HG02840 (cell line): ENCODE results near the gene SH3BP5L.

Experiments
- ATAC-seq: cut with Tn5 transposase; IDR thresholded peaks from one replicate; pipeline ENCODE4 v1.9.1; 2021; ENCODE audit warnings: mild to moderate bottlenecking, moderate library complexity, moderate number of reproducible peaks; ENCODE audit not compliant: unreplicated experiment, low FRiP score

The SH3BP5L gene

GRCh38 chr1:248852481-248853405 lies 27.0 kb upstream of the SH3BP5L start:
- no peak for ATAC-seq

GRCh38 chr1:248851390-248851789 lies 25.7 kb upstream of the SH3BP5L start:
- no peak for ATAC-seq

- ATAC-seq: no peak
Measured at GRCh38 chr1:248850536-248851251, 25.0 kb upstream of the SH3BP5L start.

- no peak for ATAC-seq
Measured at GRCh38 chr1:248850124-248850523, 24.4 kb upstream of the SH3BP5L start.

- ATAC-seq: no peak
Measured at GRCh38 chr1:248849637-248850036, 23.9 kb upstream of the SH3BP5L start.

- ATAC-seq: no peak
Measured at GRCh38 chr1:248849152-248849551, 23.4 kb upstream of the SH3BP5L start.

- no peak for ATAC-seq
Measured at GRCh38 chr1:248848602-248849001, 22.9 kb upstream of the SH3BP5L start.

GRCh38 chr1:248847956-248848561 lies 22.3 kb upstream of the SH3BP5L start:
- ATAC-seq: no peak

- no peak for ATAC-seq
Measured at GRCh38 chr1:248847181-248847955, 21.7 kb upstream of the SH3BP5L start.

- no peak for ATAC-seq
Measured at GRCh38 chr1:248844526-248844925, 18.8 kb upstream of the SH3BP5L start.

- no peak for ATAC-seq
Measured at GRCh38 chr1:248843687-248844086, 18.0 kb upstream of the SH3BP5L start.

- ATAC-seq: no peak
Measured at GRCh38 chr1:248842781-248843331, 17.1 kb upstream of the SH3BP5L start.

GRCh38 chr1:248841702-248842395 lies 16.1 kb upstream of the SH3BP5L start:
- no peak for ATAC-seq

- no peak for ATAC-seq
Measured at GRCh38 chr1:248840946-248841345, 15.2 kb upstream of the SH3BP5L start.

GRCh38 chr1:248839168-248839555 lies 13.4 kb upstream of the SH3BP5L start:
- no peak for ATAC-seq

GRCh38 chr1:248838357-248839167 lies 12.8 kb upstream of the SH3BP5L start:
- peak; percentile 60 for ATAC-seq

GRCh38 chr1:248837781-248838356 lies 12.2 kb upstream of the SH3BP5L start, which contains the start of gene ZNF672:
TSS of gene ZNF672 (plus strand) at chr1:248838224. CDS start at chr1:248847275, 9,051 bp downstream.
- ATAC-seq: peak; percentile 83

- no peak for ATAC-seq
Measured at GRCh38 chr1:248837045-248837780, 11.5 kb upstream of the SH3BP5L start.
